ENCODE results near the gene XYLT1. TPM values are rescaled to one million over a fixed set of nuclear protein-coding genes. Genes with fewer than 3 reads are reported as not detected.

The XYLT1 gene
- polyA plus RNA-seq, 1 of the 3 experiments (the other 2 are of a cell fraction) = 17.6 TPM

GRCh38 chr16:17348042-17348783, 122.5 kb downstream of the XYLT1 start:
- H3K4me3 ChIP-seq (ENCODE audit: low read depth in 2 of 2, low read length in 1 of 2) = no peak overlapping the region
- peaks cover 100% of the 10 kb centered on the region for H3K79me2 ChIP-seq (ENCODE audit: insufficient read depth)
- POLR2A ChIA-PET = no interaction called here
- CTCF ChIA-PET = interaction anchor here (1.4 kb wide), 1 partner anchor 120 kb away, joined by 4 read pairs; no protein-coding TSS in a partner anchor
- no peak overlapping the region for H3K9ac ChIP-seq
- no peaks in the 10 kb centered on the region for H3K27me3 ChIP-seq (ENCODE audit: insufficient read depth)
- no peak overlapping the region for H2AFZ ChIP-seq (ENCODE audit: low read depth)
- no peak overlapping the region for H3K27ac ChIP-seq (ENCODE audit: low read depth in 2 of 2, low read length in 1 of 2)
- H3K4me1 ChIP-seq (ENCODE audit: control insufficient read depth in 1 of 2, insufficient read depth in 2 of 2, low read depth in 1 of 2, low read length in 1 of 2) = peaks cover 0 to 8% of the 10 kb centered on the region in 2 experiments; a peak in 1 of 4 replicates
- DNase-seq = no peak
- H4K20me1 ChIP-seq (ENCODE audit: insufficient read depth) = peaks cover 99% of the 10 kb centered on the region
- no peaks in the 10 kb centered on the region for H3K9me3 ChIP-seq
- WGBS (ENCODE audit: low lambda C conversion rate) = 81% methylated on average over 10 of the region's 11 CpGs
- no peaks in the 10 kb centered on the region for H3K9me2 ChIP-seq
- H3K36me3 ChIP-seq (replicated peaks in 1 of 2; ENCODE audit: control insufficient read depth in 1 of 2, insufficient read depth in 2 of 2, low read length in 1 of 2) = peaks cover 0 to 25% of the 10 kb centered on the region in 2 experiments
- H3F3A ChIP-seq (replicated peaks; ENCODE audit: insufficient read depth) = peaks cover 20% of the 10 kb centered on the region
- TF ChIP-seq NFIC (IDR thresholded peaks at IDR 0.05; ENCODE audit: borderline replicate concordance) (no peak), SMC3 (IDR thresholded peaks at IDR 0.05; ENCODE audit: low read depth, low read length) (no peak), TCF12 (IDR thresholded peaks at IDR 0.05) (no peak), YY1 (IDR thresholded peaks at IDR 0.05; ENCODE audit: low read depth) (no peak), FOXJ3 (CRISPR knock-in tag; IDR thresholded peaks at IDR 0.05) (no peak), NRF1 (IDR thresholded peaks at IDR 0.05; ENCODE audit: low read depth, low read length) (no peak), USF1 (IDR thresholded peaks at IDR 0.05; ENCODE audit: borderline replicate concordance, low read depth) (no peak), TEAD4 (IDR thresholded peaks at IDR 0.05; ENCODE audit: borderline replicate concordance, insufficient read depth) (no peak), SIN3A (IDR thresholded peaks at IDR 0.05; ENCODE audit: borderline replicate concordance, low read depth, low read length) (no peak), MEF2A (IDR thresholded peaks at IDR 0.05; ENCODE audit: borderline replicate concordance, low read depth) (no peak), EZH2phosphoT487 (IDR thresholded peaks at IDR 0.05; ENCODE audit: borderline replicate concordance, low read depth) (no peak)
- no peak overlapping the region for H3K4me2 ChIP-seq

- no peak for DNase-seq
- peaks cover 100% of the 10 kb centered on the region for H3K79me2 ChIP-seq (ENCODE audit: insufficient read depth)
- POLR2A ChIA-PET = no interaction called here
- no peak overlapping the region for H3K4me3 ChIP-seq (ENCODE audit: low read depth in 2 of 2, low read length in 1 of 2)
- H3F3A ChIP-seq (replicated peaks; ENCODE audit: insufficient read depth) = peaks cover 15% of the 10 kb centered on the region
- no peaks in the 10 kb centered on the region for H3K9me3 ChIP-seq
- CTCF ChIA-PET = interaction anchor here (1.4 kb wide), 1 partner anchor 121 kb away, joined by 4 read pairs; no protein-coding TSS in a partner anchor
- H3K27ac ChIP-seq (ENCODE audit: low read depth in 2 of 2, low read length in 1 of 2) = no peak overlapping the region
- H2AFZ ChIP-seq (ENCODE audit: low read depth) = no peak overlapping the region
- TF ChIP-seq EZH2phosphoT487 (IDR thresholded peaks at IDR 0.05; ENCODE audit: borderline replicate concordance, low read depth) (no peak), ZBTB33 (IDR thresholded peaks at IDR 0.05; ENCODE audit: borderline replicate concordance, low read depth) (no peak), EP300 (IDR thresholded peaks at IDR 0.05; ENCODE audit: borderline replicate concordance in 1 of 2, low read depth in 1 of 2, low read length in 1 of 2) (no peak)
- no peak overlapping the region for H3K9ac ChIP-seq
- no peak overlapping the region for H3K4me2 ChIP-seq
- no peaks in the 10 kb centered on the region for H3K9me2 ChIP-seq
- H3K27me3 ChIP-seq (ENCODE audit: insufficient read depth) = no peaks in the 10 kb centered on the region
- peaks cover 99% of the 10 kb centered on the region for H4K20me1 ChIP-seq (ENCODE audit: insufficient read depth)
- peaks cover 0 to 29% of the 10 kb centered on the region in 2 experiments for H3K36me3 ChIP-seq (replicated peaks in 1 of 2; ENCODE audit: control insufficient read depth in 1 of 2, insufficient read depth in 2 of 2, low read length in 1 of 2)
- 82% methylated on average over 4 of the region's 5 CpGs for WGBS (ENCODE audit: low lambda C conversion rate)
- peaks cover 0 to 6% of the 10 kb centered on the region in 2 experiments; a peak in 1 of 4 replicates for H3K4me1 ChIP-seq (ENCODE audit: control insufficient read depth in 1 of 2, insufficient read depth in 2 of 2, low read depth in 1 of 2, low read length in 1 of 2)
These were observed 123.1 kb downstream of the XYLT1 start for GRCh38 chr16:17347624-17348023.

All from SK-N-SH (cell line).